Measurements from ENCODE around the gene FNDC3B.

- TF ChIP-seq SP1 (IDR thresholded peaks at IDR 0.05), result no peak
- TF ChIP-seq FOXA1 (IDR thresholded peaks at IDR 0.05), result no peak
These were observed 151.6 kb downstream of the FNDC3B start for GRCh38 chr3:172190980-172191379.

Data from liver (tissue), 2 donors.